GM18526 (cell line): ENCODE measurements around the gene SPRING1.

Experiments
- POLR2A ChIP-seq: IDR thresholded peaks from 3 replicates; pipeline ENCODE4 v1.6.1; 2011; ENCODE audit not compliant: insufficient read length; ENCODE audit errors: extremely low read depth

SPRING1 gene

DNA sequence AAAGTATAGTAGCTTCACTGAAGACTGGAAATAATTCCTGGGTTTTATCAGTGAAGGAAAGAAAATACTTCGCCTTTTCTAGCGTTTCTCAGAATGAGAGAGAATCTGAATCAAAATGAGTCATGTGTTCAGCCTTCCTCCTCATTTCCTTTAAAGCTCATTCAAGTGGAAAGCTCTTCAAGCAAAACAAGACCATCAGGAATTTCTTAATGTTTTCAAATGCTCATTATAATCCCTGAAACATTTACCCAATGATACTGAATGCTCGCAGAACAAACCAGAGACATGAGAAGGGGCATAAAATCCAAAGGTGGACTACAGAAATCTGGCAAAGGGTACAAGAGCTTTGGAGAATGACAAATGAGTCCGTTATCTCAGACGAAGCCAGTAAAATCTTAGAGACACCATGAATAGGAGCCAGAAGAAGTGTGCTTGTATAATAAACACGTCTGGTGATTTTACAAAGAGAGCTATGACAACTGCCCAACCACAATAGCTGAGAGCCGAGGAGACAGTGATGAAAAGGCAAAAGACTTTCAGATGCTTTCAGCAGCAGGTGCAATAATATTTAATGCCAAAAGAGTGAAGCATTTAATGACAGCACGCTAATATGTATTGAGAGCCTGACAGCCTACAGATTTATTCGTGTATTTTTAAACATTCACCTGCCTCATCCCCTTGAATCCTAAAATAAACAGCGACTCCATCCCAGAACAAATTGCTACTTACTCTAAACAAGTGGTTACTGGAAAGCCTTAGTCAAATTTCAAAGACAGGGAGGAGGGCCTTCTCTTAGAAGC is 19.0 kb downstream of the SPRING1 start:
- no peak for TF ChIP-seq POLR2A

DNA sequence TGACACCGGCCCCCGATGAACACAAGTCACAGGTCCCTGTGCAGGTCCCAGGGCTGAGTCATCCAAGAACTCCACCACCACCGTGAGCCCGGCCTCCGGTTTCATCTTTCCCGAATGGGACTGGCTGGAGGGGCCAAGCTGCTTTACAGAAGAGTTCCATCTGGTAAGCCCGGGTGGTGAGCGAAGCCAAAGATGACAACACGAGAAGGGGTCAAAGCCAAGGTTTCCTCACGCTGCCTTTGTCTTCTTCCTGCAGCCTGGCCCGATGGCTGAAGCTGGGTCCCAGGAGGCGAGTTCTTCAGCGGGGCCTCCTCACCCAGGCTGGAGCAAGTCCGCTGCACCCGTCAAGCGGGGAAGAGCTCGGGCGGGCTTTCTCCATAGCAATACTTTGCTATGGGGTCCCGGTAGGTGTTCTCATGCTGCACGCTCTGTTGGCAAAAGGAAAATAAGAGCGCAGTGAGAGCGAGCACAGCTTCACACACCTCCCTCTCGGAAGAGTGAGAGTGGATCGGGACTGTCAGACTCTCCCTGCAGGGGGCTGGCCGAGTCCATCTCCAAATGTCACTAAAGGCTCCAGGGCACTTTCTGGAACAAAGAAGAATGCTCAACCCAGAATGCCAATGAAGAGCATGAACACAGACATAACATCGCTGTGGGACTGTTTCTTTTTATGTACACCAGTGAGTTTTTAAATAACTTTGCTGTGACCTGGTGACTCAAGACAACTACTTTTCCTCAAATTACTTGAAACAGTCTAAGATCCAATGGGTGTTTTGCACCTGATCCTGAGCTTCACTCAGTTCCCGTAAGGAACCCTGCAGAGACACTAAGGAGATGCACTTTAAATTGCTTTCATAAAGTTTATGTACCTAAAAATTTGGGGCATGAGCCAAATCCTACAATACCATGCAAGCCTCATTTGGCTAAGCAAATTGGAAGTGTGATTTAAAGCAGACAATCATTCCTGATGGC is 20.1 kb downstream of the SPRING1 start:
- no peak for TF ChIP-seq POLR2A

DNA sequence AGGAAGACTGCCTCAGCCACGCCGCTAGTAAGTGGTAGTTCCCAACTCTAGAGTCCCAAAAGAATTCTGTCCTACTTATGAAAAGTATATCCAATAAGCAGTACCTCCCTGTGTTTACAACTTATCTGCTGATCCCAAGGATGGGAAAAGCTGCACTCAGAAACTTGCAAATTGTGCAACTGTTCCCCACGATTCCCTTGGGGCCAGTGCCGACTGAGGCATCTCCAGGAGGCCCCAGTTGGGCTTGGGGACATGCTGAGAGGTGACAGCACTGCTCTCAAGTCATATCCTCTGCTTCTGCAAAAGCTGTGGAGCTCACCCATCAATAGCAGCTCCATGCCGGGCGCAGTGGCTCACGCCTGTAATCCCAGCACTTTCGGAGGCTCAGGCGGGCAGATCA is 23.7 kb downstream of the SPRING1 start:
- no peak for TF ChIP-seq POLR2A

DNA sequence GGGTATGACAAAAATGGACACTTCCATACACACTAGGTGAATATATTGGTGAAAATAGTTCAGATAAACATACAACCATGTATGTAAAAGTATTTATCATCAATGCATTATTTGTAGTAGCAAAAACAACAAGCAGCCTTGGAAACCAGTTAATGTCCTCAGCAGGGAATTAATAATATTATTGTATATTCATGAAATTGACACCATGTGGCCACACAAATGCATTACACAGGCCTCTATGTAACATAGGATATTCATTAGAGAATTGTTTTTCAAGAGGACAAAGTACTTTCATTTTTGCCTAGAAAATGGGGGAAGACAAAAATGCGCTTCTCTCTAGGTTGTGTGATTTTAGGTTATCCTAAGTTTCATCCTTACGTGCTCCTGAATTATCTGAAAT is 24.3 kb downstream of the SPRING1 start:
- TF ChIP-seq POLR2A = no peak

DNA sequence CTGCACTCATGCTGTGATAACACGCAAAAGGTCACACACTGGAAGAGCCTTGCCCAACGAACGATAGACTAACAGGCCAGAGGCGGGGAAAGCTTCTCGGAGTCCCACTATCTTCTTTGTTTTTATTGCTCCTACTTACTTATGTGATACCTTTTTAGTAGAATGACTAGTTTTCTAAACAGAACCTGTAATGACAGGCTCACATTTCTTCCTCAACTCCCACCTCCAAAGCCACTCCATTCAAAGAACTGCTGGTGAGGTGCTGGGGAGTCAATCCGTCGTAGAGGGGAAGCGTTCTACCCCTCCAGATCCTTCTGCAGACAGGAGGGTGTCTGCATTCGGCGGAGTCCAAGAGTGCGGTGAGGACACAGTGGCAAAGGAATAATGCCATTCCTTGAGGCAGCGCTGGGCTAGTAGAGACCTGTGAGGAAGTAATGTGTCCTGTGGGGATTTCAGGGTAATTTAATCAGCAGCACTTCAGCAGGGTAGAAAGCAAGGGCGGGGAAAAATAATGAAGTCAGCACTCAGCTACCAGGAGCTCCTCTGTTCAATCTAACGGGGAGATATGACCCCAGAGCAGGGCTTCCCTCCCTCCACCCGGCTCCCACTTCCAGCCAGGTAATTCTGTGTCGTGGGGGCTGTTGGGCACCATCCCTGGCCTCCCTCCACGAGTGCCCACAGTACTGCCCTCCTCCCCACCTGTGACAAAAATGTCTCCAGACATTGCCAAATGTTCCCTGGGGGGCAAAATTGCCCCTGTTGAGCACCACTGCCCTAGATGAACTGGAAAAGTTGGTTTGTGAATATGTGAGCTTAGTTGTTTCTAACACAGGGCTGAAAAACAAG is 25.2 kb downstream of the SPRING1 start:
- no peak for TF ChIP-seq POLR2A

DNA sequence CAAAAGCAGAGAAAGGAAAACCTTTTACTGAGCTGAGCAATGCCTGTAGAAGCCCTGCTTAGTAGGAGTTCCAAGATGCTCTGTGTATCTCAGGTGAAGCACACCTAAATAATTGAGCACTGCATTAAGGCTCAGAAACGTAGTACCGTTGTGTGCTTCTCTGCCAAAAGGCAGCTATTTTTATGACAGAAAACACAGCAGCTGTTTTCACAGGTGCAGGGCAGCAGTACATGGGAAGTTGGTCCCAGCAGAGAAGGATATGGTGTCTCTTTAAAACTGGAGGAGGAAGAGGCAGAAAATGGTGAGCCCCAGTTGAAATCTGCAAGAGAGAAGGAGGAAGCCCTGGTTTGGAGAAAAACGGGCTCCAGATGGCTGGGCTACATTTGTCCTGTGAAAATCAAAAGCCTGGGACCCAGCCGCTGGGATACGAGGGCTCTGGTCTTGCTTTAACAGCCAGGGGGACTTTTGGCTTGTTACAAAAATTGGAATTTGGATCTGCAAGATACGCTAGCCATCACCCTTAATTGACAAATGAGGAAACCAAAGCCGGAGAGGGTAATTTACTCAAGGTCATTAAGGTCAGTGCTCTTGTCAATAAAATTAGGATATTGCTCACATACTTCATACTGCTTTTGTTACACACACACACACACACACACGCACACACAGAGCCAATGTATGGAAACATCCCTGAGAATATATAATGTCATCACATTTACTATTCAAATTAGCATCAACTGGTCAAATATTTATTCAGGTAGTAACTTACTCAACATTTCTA is 27.3 kb downstream of the SPRING1 start:
- TF ChIP-seq POLR2A = no peak

DNA sequence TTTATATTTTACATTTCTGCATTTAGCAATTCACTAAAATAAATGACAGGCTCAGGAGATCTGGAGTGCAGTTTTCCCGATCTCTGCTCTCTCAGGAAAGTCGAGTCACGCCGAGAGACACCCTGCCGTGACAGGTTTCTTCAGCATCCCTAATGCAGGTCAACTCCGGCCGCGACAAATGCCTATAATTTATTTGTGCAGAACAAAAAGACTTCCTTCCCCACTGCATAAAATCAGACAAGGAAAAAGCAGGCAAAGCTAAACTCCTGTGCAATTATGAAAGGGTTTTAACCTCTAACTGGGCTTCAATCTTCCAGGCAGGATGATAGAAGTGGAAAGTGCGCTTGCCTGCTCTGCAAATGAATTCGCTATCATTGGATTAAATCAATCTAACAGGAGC is 28.1 kb downstream of the SPRING1 start:
- TF ChIP-seq POLR2A = no peak

DNA sequence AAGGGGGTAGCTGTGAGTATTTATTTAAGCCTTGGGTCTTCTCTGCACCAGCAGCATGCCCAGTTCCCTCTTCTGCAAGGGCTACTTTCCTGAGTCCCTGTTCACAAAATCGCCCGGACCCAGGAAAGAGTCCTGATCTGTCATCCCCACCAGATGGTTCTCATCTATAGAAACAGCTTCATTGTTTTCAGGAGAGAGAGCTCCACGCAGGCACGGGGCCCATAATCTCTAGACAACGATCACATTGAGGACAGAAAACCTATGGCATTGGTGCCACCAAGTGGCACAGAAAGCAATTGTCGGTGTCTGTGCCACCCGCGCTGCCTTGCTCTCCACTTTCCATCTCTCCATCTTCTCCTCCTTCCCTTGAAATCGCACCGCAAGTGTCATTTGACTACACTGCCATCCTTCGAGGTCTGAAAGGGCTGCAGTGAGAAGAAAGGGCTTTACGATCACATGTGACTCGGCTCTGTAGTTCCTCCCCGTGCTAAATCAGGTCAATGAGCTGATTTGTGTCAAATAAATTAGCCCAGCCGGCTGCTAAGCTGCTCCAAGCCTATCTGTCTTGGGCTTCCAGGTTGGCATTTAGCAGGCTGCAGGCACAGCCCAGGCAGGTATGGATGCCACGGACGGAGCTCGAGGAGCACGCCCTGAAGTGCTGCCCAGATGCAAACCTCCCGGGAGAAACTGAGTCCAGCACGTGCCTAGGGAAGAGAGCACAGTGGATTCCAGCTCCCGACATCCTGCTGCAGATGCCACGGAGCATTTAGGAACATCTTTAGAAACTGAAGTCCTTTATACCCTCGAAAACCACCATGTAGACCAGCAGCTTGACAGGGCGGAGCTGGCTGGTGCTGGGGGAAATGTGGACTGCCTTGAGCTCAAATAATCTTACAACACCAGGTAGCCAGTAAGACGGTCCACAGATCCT is 28.8 kb downstream of the SPRING1 start:
- no peak for TF ChIP-seq POLR2A

DNA sequence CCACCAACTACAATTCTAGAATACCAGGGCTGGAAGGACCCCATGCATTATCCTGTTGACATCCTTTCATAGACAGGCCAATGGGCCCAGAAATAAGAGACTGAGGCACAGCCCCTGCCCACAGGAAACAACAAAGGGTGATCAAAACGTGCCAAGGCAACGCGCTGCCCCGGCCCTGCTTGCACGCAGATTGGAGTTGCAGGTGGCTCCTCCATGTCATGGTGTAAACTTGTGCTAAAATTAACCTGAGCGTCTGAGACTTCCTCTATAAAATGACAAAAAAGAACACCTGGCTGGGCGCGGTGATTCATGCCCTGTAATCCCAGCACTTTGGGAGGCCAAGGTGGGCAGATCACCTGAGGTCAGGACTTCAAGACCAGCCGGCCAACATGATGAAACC is 30.1 kb downstream of the SPRING1 start:
- TF ChIP-seq POLR2A = no peak

DNA sequence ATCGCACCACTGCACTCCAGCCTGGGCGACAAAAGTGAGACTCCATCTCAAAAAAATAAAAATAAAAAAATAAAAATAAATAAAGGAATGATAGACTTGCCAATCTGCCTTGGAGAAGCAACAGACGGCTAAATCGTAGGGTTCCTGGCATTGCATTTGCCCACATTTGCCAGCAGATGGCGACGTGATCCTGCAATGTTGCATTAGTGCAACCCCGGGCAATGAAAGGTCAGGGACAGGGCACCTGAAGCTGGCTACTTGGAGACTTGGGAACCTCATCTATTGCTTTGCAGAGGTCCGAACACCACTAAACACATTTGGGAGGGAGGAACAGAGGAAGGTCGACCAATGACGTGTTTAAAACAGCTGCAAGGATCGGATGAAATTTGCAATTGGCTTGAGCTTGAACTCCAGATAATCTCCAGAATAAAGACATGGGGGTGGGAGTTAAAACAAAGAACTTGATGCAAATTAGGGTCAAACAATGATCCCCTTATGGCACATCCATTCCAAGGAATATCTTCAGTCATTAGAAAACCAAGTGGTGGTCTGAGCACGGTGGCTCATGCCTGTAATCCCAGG is 34.6 kb downstream of the SPRING1 start:
- no peak for TF ChIP-seq POLR2A

DNA sequence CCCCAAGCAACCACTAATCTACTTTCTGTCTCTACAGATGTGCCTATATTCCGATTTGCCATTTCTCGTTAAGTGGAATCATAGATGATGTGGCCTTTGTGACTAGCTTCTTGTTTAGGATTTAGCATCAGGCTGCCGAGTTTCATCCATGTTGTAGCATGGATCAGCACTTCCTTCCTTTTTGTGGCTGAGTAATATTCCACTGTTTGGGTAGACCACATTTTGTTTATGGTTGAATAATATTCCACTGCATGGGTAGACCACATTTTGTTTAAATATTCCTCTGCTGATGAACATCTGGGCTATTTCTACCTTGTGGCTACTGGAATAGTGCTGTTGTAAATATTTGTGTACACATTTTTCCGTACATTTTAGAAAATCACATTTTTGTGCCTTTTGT is 36.4 kb downstream of the SPRING1 start:
- no peak for TF ChIP-seq POLR2A

DNA sequence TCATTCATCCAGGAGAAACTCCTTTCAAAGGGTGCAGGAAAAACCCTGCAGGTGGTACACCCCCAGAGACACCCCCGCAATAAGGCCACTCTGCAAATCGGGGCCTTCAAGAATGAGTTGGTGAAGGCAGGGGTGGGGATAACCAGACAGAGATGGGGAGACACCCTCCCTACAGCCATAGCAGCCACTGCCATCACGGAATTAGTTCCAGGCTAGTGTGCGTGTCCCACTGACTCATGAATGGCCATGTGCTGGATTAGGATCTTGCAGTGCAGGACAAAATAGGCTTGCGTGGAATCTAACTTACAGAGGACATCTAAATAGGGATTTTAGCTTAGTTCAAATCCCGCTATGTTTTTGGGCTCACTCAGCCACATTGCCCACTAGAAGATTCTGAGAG is 37.8 kb downstream of the SPRING1 start:
- no peak for TF ChIP-seq POLR2A

DNA sequence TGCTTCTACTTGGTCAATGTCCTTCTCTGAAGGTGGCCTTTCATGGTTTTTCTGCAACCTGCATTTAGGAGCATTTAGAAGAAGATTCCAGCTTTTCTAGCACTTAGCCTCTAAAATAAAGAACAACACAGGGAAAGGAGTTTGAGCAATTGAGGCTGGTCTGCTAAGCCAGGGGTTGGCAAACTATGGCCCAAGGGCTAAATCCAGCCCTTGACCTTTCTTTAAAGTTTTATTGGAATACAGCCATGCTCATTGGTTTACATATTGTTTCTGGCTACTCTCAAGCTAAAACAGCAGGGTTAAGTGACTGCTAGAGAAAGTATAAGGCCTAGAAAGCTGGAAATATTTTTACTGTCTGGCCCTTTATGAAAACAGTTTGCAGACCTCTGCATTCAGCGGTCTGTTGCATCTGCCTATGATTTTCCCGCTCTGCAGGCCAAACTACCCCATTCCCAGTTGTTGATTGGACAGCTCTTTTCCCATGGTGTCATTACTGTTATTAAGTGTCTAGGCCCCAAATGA is 39.3 kb downstream of the SPRING1 start:
- TF ChIP-seq POLR2A = no peak
